Prostate gland (tissue), 2 donors: Measurements from ENCODE around the gene MEAK7. TPM values are rescaled to one million over a fixed set of nuclear protein-coding genes. Genes with fewer than 3 reads are reported as not detected.

Experiments
- DNase-seq: peaks from one replicate; pipeline ENCODE4 v3.0.0-alpha.2; 2019; ENCODE audit warnings: low spot score
- H3K27ac ChIP-seq, 2 donors: fragments of 200-600 bp; sonication (generic); 2 replicates each; pipeline ENCODE4 v1.5.1; 2017 to 2019
- H3K27me3 ChIP-seq: fragments of 200-600 bp; sonication (generic); replicated peaks from 2 replicates; pipeline ENCODE4 v1.5.1; 2019; ENCODE audit not compliant: insufficient read depth
- H3K36me3 ChIP-seq, 2 donors: fragments of 200-600 bp; sonication (generic); 1 replicate in 1 of 2; 2 replicates in 1 of 2; pipeline versions ENCODE4 v1.5.1 to v1.8.1; 2017 to 2019
- H3K4me1 ChIP-seq: fragments of 200-600 bp; sonication (generic); replicated peaks from 2 replicates; pipeline ENCODE4 v1.5.1; 2019
- H3K4me3 ChIP-seq, 2 donors: fragments of 200-600 bp; sonication (generic); 2 replicates each; pipeline ENCODE4 v1.5.1; 2017 to 2019
- H3K9me3 ChIP-seq: fragments of 200-600 bp; sonication (generic); 2 replicates; pipeline ENCODE4 v1.5.1; 2017
- CTCF ChIP-seq, 4 experiments: fragments of 200-600 bp in 2 of 4; fragments of 450-650 bp in 2 of 4; sonication (generic) in 2 of 4; IDR thresholded peaks; 1 replicate in 3 of 4; 2 replicates in 1 of 4; pipeline ENCODE4 v1.5.1; 2016 to 2019; ENCODE audit warnings: antibody characterized with exemption in 4 of 4, mild to moderate bottlenecking in 2 of 4, moderate library complexity in 2 of 4
- POLR2A ChIP-seq: fragments of 450-650 bp; IDR thresholded peaks from one replicate; pipeline ENCODE4 v1.6.1; 2016; ENCODE audit warnings: antibody characterized with exemption, mild to moderate bottlenecking
- POLR2AphosphoS5 ChIP-seq: sonication (generic); formaldehyde crosslinking; IDR thresholded peaks from one replicate; pipeline ENCODE4 v1.6.1; 2017; ENCODE audit warnings: antibody characterized with exemption
- WGBS: methylation state at CpG from one replicate; pipeline ENCODE4 v1.1.5; 2018; 5-methylcytosine and 5-hydroxymethylcytosine counted together
- intact Hi-C: fragments of 100-400 bp; cut with DNase I; formaldehyde crosslinking; loops from one replicate; pipeline ENCODE4 v1.14.2; 2022
- total RNA-seq, 2 donors: library from RNA; depleted of rRNA; stranded (reverse); fragments of >200 nt; gene quantifications; one replicate each; pipeline ENCODE4 v1.1.0, GENCODE V29; 2016

MEAK7 gene
- total RNA-seq, 2 donors from 2014 or later: 12.4 to 13.7 TPM

DNA sequence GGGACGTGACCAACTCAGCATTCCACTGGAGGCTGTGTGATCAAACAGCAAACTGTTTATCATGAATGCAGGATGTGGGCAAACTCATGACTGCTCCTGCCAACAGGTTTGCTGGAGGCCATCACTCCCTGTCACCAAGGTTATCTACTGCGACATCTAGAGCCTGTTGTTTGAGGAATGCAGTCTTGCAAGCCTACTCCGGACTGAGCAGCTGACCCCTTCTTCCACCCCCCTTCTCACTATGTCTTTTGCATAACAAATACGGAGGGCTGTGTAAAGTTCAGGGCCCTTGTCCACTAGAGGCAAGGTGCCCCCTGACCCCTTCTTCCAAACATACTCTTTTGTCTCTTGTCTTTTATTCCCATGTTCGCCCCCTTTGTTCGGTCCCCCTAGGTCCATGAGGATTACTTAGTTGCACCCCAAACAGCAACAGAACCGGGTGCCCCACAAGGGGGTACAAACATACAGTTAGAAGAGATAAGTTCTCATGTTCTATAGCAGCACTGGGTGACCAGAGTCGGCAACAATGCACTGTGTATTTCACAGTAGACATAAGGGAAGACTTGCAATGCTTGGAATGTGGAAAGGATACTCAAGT, 28.7 kb downstream of the MEAK7 start:
- intact Hi-C loops: no loop called here
- Histone ChIP-seq H3K9me3 (no peaks in the 10 kb centered on the region), H3K4me1 (no peaks in the 10 kb centered on the region), H3K4me3 (no peak overlapping the region), H3K36me3 (no peaks in the 10 kb centered on the region), H3K27me3 (no peaks in the 10 kb centered on the region), H3K27ac (no peak overlapping the region)
- 79% methylated on average over 8 of the region's 8 CpGs for WGBS
- TF ChIP-seq POLR2A: no peak
- TF ChIP-seq POLR2AphosphoS5: no peak
- no peak for TF ChIP-seq CTCF (IDR thresholded peaks at IDR 0.05)
- DNase-seq: no peak

- Histone ChIP-seq H3K27me3 (no peaks in the 10 kb centered on the region), H3K4me1 (no peaks in the 10 kb centered on the region), H3K36me3 (no peaks in the 10 kb centered on the region), H3K9me3 (no peaks in the 10 kb centered on the region), H3K4me3 (no peak overlapping the region), H3K27ac (no peak overlapping the region)
- intact Hi-C loops: no loop called here
- no peak for DNase-seq
- 100% methylated on average over 4 of the region's 4 CpGs for WGBS
- TF ChIP-seq POLR2AphosphoS5: no peak
- no peak for TF ChIP-seq CTCF (IDR thresholded peaks at IDR 0.05)
- no peak for TF ChIP-seq POLR2A
Observed at GRCh38 chr16:84471966-84472365, 32.5 kb downstream of the MEAK7 start.

DNA sequence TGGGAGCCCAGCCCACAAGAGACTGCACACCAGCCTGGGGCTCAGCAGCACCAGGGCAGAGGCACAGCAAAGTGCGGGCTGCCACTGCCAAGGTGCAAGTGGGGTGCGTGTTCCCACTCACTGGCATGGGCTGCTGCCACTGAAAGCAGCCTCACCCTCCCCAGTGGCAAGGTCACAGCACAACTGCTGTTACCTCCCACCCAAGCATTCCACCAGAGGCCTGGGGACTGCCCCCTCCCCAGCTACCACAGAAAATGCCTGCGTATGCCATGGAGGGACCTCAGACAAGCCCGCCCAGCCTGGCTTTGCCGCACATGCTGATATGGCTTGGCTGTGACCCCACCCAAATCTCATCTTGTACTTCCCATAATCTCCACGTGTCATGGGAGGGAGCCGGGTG, 33.1 kb downstream of the MEAK7 start:
- no peak overlapping the region for H3K4me3 ChIP-seq
- no peaks in the 10 kb centered on the region for H3K36me3 ChIP-seq
- intact Hi-C loops: no loop called here
- WGBS: 95% methylated on average over 7 of the region's 7 CpGs
- no peaks in the 10 kb centered on the region for H3K9me3 ChIP-seq
- H3K4me1 ChIP-seq: no peaks in the 10 kb centered on the region
- TF ChIP-seq POLR2A (no peak), POLR2AphosphoS5 (no peak), CTCF (IDR thresholded peaks at IDR 0.05) (no peak)
- no peak for DNase-seq
- H3K27me3 ChIP-seq: no peaks in the 10 kb centered on the region
- H3K27ac ChIP-seq: no peak overlapping the region

- Histone ChIP-seq H3K27me3 (no peaks in the 10 kb centered on the region), H3K4me1 (no peaks in the 10 kb centered on the region), H3K36me3 (no peaks in the 10 kb centered on the region), H3K4me3 (no peak overlapping the region), H3K27ac (no peak overlapping the region), H3K9me3 (no peaks in the 10 kb centered on the region)
- intact Hi-C loops: no loop called here
- DNase-seq: no peak
- TF ChIP-seq POLR2AphosphoS5: no peak
- no peak for TF ChIP-seq POLR2A
- TF ChIP-seq CTCF (IDR thresholded peaks at IDR 0.05): no peak
Observed at GRCh38 chr16:84467709-84468108, 36.8 kb downstream of the MEAK7 start.

- TF ChIP-seq POLR2A (no peak), POLR2AphosphoS5 (no peak), CTCF (IDR thresholded peaks at IDR 0.05) (no peak)
- Histone ChIP-seq H3K9me3 (no peaks in the 10 kb centered on the region), H3K4me3 (no peak overlapping the region), H3K4me1 (no peaks in the 10 kb centered on the region), H3K27ac (no peak overlapping the region), H3K36me3 (no peaks in the 10 kb centered on the region), H3K27me3 (no peaks in the 10 kb centered on the region)
- DNase-seq: no peak
- 100% methylated on average over 1 of the region's 1 CpG for WGBS
- intact Hi-C loops: no loop called here
Observed at GRCh38 chr16:84467256-84467655, 37.2 kb downstream of the MEAK7 start.
